Keratinocyte (primary cell): ENCODE data around the gene LY6G6F.

Experiments used
- EZH2 ChIP-seq: IDR thresholded peaks from one replicate; pipeline ENCODE4 v1.6.1; 2012; ENCODE audit warnings: inconsistent platforms, mild to moderate bottlenecking, low read length, moderate library complexity
- TF ChIP-seq, protein P1 (sequence below), 3 experiments: IDR thresholded peaks in 1 of 3; conservative IDR thresholded peaks in 1 of 3; optimal IDR thresholded peaks in 1 of 3; 2 replicates in 2 of 3; 3 replicates in 1 of 3; pipeline versions ENCODE3 to v1.5.1; 2011; ENCODE audit warnings: low read length in 3 of 3, mild to moderate bottlenecking in 3 of 3, moderate library complexity in 2 of 3, control low read depth in 1 of 3, inconsistent platforms in 1 of 3; ENCODE audit not compliant: insufficient read depth in 2 of 3; ENCODE audit errors: extremely low read depth in 1 of 3

DNA sequence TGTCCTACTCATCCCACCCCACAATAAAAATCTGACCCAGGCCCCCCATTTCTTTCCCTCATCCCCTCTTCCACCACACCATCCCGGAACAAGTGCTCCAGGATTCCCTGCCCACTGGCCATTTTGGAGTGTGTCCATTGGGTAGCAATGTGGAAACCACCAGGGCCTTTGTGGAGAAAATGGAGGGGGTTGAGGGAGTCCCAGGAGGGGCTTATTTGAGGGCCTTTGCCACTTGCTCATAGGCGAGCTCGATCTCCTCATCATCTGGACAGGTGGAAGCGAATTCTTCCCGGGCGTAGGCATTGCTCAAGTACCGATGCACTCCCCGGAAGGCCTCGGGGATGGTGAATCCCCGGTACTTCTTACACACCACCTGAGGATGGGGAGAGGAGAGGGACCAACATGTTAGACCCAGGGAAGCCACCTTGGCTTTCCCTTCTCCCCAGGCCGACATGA is 24.0 kb downstream of the LY6G6F start:
- TF ChIP-seq EZH2: no peak
- TF ChIP-seq, protein P1, sequence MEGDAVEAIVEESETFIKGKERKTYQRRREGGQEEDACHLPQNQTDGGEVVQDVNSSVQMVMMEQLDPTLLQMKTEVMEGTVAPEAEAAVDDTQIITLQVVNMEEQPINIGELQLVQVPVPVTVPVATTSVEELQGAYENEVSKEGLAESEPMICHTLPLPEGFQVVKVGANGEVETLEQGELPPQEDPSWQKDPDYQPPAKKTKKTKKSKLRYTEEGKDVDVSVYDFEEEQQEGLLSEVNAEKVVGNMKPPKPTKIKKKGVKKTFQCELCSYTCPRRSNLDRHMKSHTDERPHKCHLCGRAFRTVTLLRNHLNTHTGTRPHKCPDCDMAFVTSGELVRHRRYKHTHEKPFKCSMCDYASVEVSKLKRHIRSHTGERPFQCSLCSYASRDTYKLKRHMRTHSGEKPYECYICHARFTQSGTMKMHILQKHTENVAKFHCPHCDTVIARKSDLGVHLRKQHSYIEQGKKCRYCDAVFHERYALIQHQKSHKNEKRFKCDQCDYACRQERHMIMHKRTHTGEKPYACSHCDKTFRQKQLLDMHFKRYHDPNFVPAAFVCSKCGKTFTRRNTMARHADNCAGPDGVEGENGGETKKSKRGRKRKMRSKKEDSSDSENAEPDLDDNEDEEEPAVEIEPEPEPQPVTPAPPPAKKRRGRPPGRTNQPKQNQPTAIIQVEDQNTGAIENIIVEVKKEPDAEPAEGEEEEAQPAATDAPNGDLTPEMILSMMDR (optimal IDR thresholded peaks at IDR 0.05 in 1 of 3, IDR thresholded peaks at IDR 0.05 in 1 of 3, conservative IDR thresholded peaks at IDR 0.05 in 1 of 3; ENCODE audit: extremely low read depth in 1 of 3, insufficient read depth in 2 of 3, low read length in 3 of 3): no peak
